C4-2B (cell line): ENCODE data around the gene SCFD2.

ENCODE experiments used
- ZFX ChIP-seq: fragments of 450-650 bp; IDR thresholded peaks from 2 replicates; pipeline ENCODE4 v1.6.1; 2017
- TF ChIP-seq, protein P1 (sequence below): fragments of 450-650 bp; conservative IDR thresholded peaks from 2 replicates; pipeline ENCODE4 v1.5.1; 2017; ENCODE audit warnings: mild to moderate bottlenecking

DNA sequence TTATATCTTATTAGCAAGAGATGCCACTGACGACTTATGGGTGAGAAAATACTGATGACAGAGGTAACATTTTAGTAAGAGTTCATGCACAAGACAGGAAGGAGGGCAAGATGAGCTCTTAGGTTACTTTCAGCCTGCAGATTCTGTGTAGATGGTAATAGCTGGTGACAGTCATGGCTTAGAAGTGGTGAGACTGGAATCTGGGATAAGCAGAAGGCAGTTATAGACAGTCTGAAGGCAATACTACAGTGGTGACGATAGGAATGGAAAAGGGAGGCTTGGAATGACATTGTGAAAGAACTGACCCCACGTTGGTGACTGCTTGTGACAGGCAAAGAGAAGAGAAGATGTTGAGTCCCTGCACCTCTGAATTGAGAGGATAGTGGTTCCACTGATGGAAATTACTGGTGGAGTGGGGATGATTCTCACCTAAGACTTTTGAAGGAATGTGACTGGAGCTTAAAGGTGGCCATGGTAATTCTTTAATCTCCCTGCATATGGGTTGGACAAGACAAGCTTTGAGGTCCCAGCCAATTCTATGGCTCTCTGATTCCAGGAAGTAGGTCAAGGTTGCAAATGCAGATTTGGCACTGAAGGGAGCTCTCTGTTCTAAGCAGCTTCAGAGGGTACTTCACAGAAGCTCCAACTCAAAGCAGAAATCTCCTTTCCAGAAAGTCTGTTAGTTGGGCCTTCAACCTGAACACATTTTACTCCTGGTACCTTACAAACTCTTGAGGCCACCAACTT, 404.0 kb downstream of the SCFD2 start:
- TF ChIP-seq, protein P1, sequence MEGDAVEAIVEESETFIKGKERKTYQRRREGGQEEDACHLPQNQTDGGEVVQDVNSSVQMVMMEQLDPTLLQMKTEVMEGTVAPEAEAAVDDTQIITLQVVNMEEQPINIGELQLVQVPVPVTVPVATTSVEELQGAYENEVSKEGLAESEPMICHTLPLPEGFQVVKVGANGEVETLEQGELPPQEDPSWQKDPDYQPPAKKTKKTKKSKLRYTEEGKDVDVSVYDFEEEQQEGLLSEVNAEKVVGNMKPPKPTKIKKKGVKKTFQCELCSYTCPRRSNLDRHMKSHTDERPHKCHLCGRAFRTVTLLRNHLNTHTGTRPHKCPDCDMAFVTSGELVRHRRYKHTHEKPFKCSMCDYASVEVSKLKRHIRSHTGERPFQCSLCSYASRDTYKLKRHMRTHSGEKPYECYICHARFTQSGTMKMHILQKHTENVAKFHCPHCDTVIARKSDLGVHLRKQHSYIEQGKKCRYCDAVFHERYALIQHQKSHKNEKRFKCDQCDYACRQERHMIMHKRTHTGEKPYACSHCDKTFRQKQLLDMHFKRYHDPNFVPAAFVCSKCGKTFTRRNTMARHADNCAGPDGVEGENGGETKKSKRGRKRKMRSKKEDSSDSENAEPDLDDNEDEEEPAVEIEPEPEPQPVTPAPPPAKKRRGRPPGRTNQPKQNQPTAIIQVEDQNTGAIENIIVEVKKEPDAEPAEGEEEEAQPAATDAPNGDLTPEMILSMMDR, result no peak
- TF ChIP-seq ZFX, result no peak
